ENCODE data around the gene USP12.
"Not testable (repeated sequence)": the region's sequence is repeated elsewhere in the genome, so short reads cannot be mapped to it uniquely, and the experiment has no call there.

The USP12 gene

GRCh38 chr13:27149702-27150101, 21.9 kb downstream of the USP12 start:
- DNase-seq (ENCODE audit: low read depth): no peak

- no peak for DNase-seq (ENCODE audit: low read depth)
These were observed 22.7 kb downstream of the USP12 start for GRCh38 chr13:27148900-27149299.

- DNase-seq (ENCODE audit: low read depth): no peak
These were observed 24.0 kb downstream of the USP12 start for GRCh38 chr13:27147530-27148170.

- DNase-seq (ENCODE audit: low read depth): no peak
These were observed 29.9 kb downstream of the USP12 start for GRCh38 chr13:27141746-27142145.

- not testable (repeated sequence) for DNase-seq (ENCODE audit: low read depth)
These were observed 30.5 kb downstream of the USP12 start for GRCh38 chr13:27141159-27141558.

- no peak for DNase-seq (ENCODE audit: low read depth)
These were observed 31.6 kb downstream of the USP12 start for GRCh38 chr13:27140060-27140459.

GRCh38 chr13:27139565-27139964, 32.0 kb downstream of the USP12 start:
- no peak for DNase-seq (ENCODE audit: low read depth)

GRCh38 chr13:27138457-27139093, 33.0 kb downstream of the USP12 start:
- no peak for DNase-seq (ENCODE audit: low read depth)

- DNase-seq (ENCODE audit: low read depth): no peak
These were observed 33.9 kb downstream of the USP12 start for GRCh38 chr13:27137759-27138158.

GRCh38 chr13:27135023-27135422, 36.6 kb downstream of the USP12 start:
- no peak for DNase-seq (ENCODE audit: low read depth)

GRCh38 chr13:27133889-27134288, 37.7 kb downstream of the USP12 start:
- no peak for DNase-seq (ENCODE audit: low read depth)

- no peak for DNase-seq (ENCODE audit: low read depth)
These were observed 39.1 kb downstream of the USP12 start for GRCh38 chr13:27132538-27132937.

- no peak for DNase-seq (ENCODE audit: low read depth)
These were observed 39.7 kb downstream of the USP12 start for GRCh38 chr13:27131906-27132305.

GRCh38 chr13:27130979-27131623, 40.5 kb downstream of the USP12 start:
- DNase-seq (ENCODE audit: low read depth): peak; percentile 47

GRCh38 chr13:27130223-27130978, 41.2 kb downstream of the USP12 start:
- no peak for DNase-seq (ENCODE audit: low read depth)

GRCh38 chr13:27128825-27129627, 42.6 kb downstream of the USP12 start:
- DNase-seq (ENCODE audit: low read depth): no peak

GRCh38 chr13:27126859-27127258, 44.8 kb downstream of the USP12 start:
- DNase-seq (ENCODE audit: low read depth): no peak

GRCh38 chr13:27125357-27126282, 46.0 kb downstream of the USP12 start:
- no peak for DNase-seq (ENCODE audit: low read depth)

GRCh38 chr13:27124571-27124970, 47.0 kb downstream of the USP12 start:
- no peak for DNase-seq (ENCODE audit: low read depth)

- not testable (repeated sequence) for DNase-seq (ENCODE audit: low read depth)
These were observed 48.2 kb downstream of the USP12 start for GRCh38 chr13:27123445-27123844.

- DNase-seq (ENCODE audit: low read depth): no peak
These were observed 49.6 kb downstream of the USP12 start for GRCh38 chr13:27122036-27122435.

All from stimulated activated CD8-positive, alpha-beta memory T cell treated with anti-CD3 and anti-CD28 coated beads, Interleukin-12 subunit alpha, Interleukin-12 subunit beta, amount 100 ng/mL, for 4 hours (primary cell).